ENCODE data around the gene ZNF385B.
"Not testable (repeated sequence)": the region's sequence is repeated elsewhere in the genome, so short reads cannot be mapped to it uniquely, and the experiment has no call there.

The ZNF385B gene

DNA sequence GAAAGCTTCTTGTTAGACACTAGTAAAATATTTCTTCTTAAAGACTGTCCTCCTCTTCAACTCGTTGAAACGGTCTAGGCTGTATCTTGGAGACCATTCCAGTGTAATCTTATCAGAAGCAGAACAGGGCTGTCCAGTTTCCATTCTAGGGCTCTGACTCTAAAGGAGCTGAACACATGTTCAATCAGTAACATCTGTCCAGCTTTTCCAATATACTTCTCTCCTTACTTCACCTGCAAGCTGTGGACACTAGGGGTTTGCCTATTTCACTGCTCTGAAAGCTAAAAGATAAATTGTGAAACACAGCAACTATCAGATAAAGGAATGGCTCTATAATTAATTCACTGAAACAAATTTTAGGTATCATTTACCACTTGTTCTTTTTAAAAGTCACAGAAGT is 73.8 kb downstream of the ZNF385B start:
- no peaks in the 10 kb centered on the region for H4K20me1 ChIP-seq (ENCODE audit: insufficient read depth, low read length)
- TF ChIP-seq EZH2phosphoT487 (IDR thresholded peaks at IDR 0.05; ENCODE audit: low read depth), result no peak
- TF ChIP-seq CTCF (IDR thresholded peaks at IDR 0.05; ENCODE audit: low read depth, low read length), result no peak
- no peaks in the 10 kb centered on the region for H3K36me3 ChIP-seq (replicated peaks; ENCODE audit: low read depth, low read length)
- no peaks in the 10 kb centered on the region for H3K27me3 ChIP-seq (ENCODE audit: low read depth, low read length)
- H3K4me3 ChIP-seq (ENCODE audit: low read length), result no peak overlapping the region
- no peak overlapping the region for H3K9ac ChIP-seq (ENCODE audit: low read length)
- no peak overlapping the region for H3K27ac ChIP-seq (ENCODE audit: low read length)
- no peaks in the 10 kb centered on the region for H3K9me3 ChIP-seq (ENCODE audit: insufficient read depth, low read length)
- no peak overlapping the region for H2AFZ ChIP-seq (ENCODE audit: low read depth, low read length)
- H3K4me1 ChIP-seq (ENCODE audit: low read length), result no peaks in the 10 kb centered on the region
- no peaks in the 10 kb centered on the region for H3K79me2 ChIP-seq (ENCODE audit: low read length)
- H3K4me2 ChIP-seq (ENCODE audit: low read length), result no peak overlapping the region

- Histone ChIP-seq H4K20me1 (ENCODE audit: insufficient read depth, low read length) (no peaks in the 10 kb centered on the region), H3K9me3 (ENCODE audit: insufficient read depth, low read length) (no peaks in the 10 kb centered on the region), H3K4me2 (ENCODE audit: low read length) (no peak overlapping the region), H2AFZ (ENCODE audit: low read depth, low read length) (no peak overlapping the region), H3K4me1 (ENCODE audit: low read length) (no peaks in the 10 kb centered on the region), H3K27ac (ENCODE audit: low read length) (no peak overlapping the region), H3K79me2 (ENCODE audit: low read length) (no peaks in the 10 kb centered on the region), H3K4me3 (ENCODE audit: low read length) (no peak overlapping the region), H3K27me3 (ENCODE audit: low read depth, low read length) (no peaks in the 10 kb centered on the region), H3K9ac (ENCODE audit: low read length) (no peak overlapping the region), H3K36me3 (replicated peaks; ENCODE audit: low read depth, low read length) (no peaks in the 10 kb centered on the region)
- TF ChIP-seq EZH2phosphoT487 (IDR thresholded peaks at IDR 0.05; ENCODE audit: low read depth) (no peak), CTCF (IDR thresholded peaks at IDR 0.05; ENCODE audit: low read depth, low read length) (no peak)
Measured at GRCh38 chr2:179785902-179786301, 75.5 kb downstream of the ZNF385B start.

DNA sequence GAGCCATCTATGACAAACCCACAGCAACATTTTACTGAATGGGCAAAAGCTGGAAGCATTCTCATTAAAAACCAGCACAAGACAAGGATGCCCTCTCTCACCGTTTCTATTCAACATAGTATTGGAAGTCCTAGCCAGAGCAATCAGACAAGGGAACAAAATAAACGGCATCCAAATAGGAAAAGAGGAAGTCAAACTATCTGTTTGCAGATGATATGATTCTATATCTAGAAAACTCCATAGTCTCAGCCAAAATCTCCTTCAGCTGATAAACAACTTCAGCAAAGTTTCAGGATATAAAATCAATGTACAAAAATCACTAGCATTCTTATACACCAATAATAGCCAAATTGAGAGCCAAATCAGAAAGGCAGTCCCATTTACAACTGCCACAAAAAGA is 79.1 kb downstream of the ZNF385B start:
- H3K36me3 ChIP-seq (replicated peaks; ENCODE audit: low read depth, low read length); H3K4me2 ChIP-seq (ENCODE audit: low read length); H3K27me3 ChIP-seq (ENCODE audit: low read depth, low read length); H3K4me3 ChIP-seq (ENCODE audit: low read length); H3K79me2 ChIP-seq (ENCODE audit: low read length); H3K4me1 ChIP-seq (ENCODE audit: low read length); H4K20me1 ChIP-seq (ENCODE audit: insufficient read depth, low read length); H3K9ac ChIP-seq (ENCODE audit: low read length); H3K9me3 ChIP-seq (ENCODE audit: insufficient read depth, low read length); H2AFZ ChIP-seq (ENCODE audit: low read depth, low read length); H3K27ac ChIP-seq (ENCODE audit: low read length): not testable (repeated sequence)

- no peak overlapping the region for H3K4me3 ChIP-seq (ENCODE audit: low read length)
- no peak overlapping the region for H3K9ac ChIP-seq (ENCODE audit: low read length)
- no peaks in the 10 kb centered on the region for H4K20me1 ChIP-seq (ENCODE audit: insufficient read depth, low read length)
- no peaks in the 10 kb centered on the region for H3K36me3 ChIP-seq (replicated peaks; ENCODE audit: low read depth, low read length)
- H3K4me2 ChIP-seq (ENCODE audit: low read length), result no peak overlapping the region
- H3K27me3 ChIP-seq (ENCODE audit: low read depth, low read length), result no peaks in the 10 kb centered on the region
- H3K27ac ChIP-seq (ENCODE audit: low read length), result no peak overlapping the region
- no peaks in the 10 kb centered on the region for H3K79me2 ChIP-seq (ENCODE audit: low read length)
- H3K9me3 ChIP-seq (ENCODE audit: insufficient read depth, low read length), result no peaks in the 10 kb centered on the region
- H2AFZ ChIP-seq (ENCODE audit: low read depth, low read length), result no peak overlapping the region
- no peaks in the 10 kb centered on the region for H3K4me1 ChIP-seq (ENCODE audit: low read length)
- TF ChIP-seq EZH2phosphoT487 (IDR thresholded peaks at IDR 0.05; ENCODE audit: low read depth), result no peak
- no peak for TF ChIP-seq CTCF (IDR thresholded peaks at IDR 0.05; ENCODE audit: low read depth, low read length)
Measured at GRCh38 chr2:179773986-179774385, 87.4 kb downstream of the ZNF385B start.

DNA sequence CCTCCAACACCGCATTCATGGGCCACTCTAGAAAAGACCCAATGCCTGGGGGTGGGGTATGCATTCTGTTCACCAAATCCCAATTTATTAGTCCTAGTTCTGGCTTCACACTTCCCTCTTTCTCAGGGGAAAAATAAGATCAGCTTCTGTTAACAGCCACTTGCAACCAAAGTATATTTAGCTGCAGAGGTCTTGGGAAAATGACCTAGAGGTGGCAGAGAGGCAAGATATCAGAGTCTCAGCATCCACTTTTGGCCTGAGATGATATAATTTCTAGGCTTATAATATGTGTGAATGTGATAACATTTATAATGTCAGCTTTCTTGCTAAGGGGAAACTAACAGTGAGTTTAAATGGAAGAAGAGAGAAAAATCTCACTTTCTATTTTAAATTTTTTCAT is 89.1 kb downstream of the ZNF385B start:
- TF ChIP-seq CTCF (IDR thresholded peaks at IDR 0.05; ENCODE audit: low read depth, low read length), result no peak
- no peak for TF ChIP-seq EZH2phosphoT487 (IDR thresholded peaks at IDR 0.05; ENCODE audit: low read depth)
- no peaks in the 10 kb centered on the region for H4K20me1 ChIP-seq (ENCODE audit: insufficient read depth, low read length)
- H3K27ac ChIP-seq (ENCODE audit: low read length), result no peak overlapping the region
- H3K4me3 ChIP-seq (ENCODE audit: low read length), result no peak overlapping the region
- no peak overlapping the region for H3K9ac ChIP-seq (ENCODE audit: low read length)
- no peaks in the 10 kb centered on the region for H3K36me3 ChIP-seq (replicated peaks; ENCODE audit: low read depth, low read length)
- no peaks in the 10 kb centered on the region for H3K27me3 ChIP-seq (ENCODE audit: low read depth, low read length)
- no peaks in the 10 kb centered on the region for H3K9me3 ChIP-seq (ENCODE audit: insufficient read depth, low read length)
- H3K4me2 ChIP-seq (ENCODE audit: low read length), result no peak overlapping the region
- H3K4me1 ChIP-seq (ENCODE audit: low read length), result no peaks in the 10 kb centered on the region
- H3K79me2 ChIP-seq (ENCODE audit: low read length), result no peaks in the 10 kb centered on the region
- no peak overlapping the region for H2AFZ ChIP-seq (ENCODE audit: low read depth, low read length)
